Caco-2 (cell line): ENCODE data around the gene COL4A4. TPM values are rescaled to one million over a fixed set of nuclear protein-coding genes. Genes with fewer than 3 reads are reported as not detected.

Experiments
- BruUV-seq: library from RNA; stranded (reverse); fragments of 400-500 nt; replicated peaks from 2 replicates; lab custom pipeline; 2021; lab: Mats Ljungman, UMichigan
- CTCF ChIA-PET: fragments of 300-600 bp; sonication (Branson Sonifier 250); formaldehyde crosslinking; loops from one replicate; lab custom pipeline; 2022; ENCODE audit warnings: antibody characterized with exemption; lab: Charles Lee
- POLR2A ChIA-PET: fragments of 300-600 bp; sonication (Branson Sonifier 250); formaldehyde crosslinking; loops from one replicate; lab custom pipeline; 2022; ENCODE audit warnings: antibody characterized with exemption; lab: Charles Lee
- DNase-seq, 2 experiments: peaks; one replicate each; pipeline versions ENCODE4 v3.0.0 to v3.0.0-alpha.2; 2020 to 2022
- H3K27me3 ChIP-seq: replicated peaks from 2 replicates; pipeline ENCODE4 v1.6.0; 2011; ENCODE audit warnings: low read length; ENCODE audit not compliant: control insufficient read depth, insufficient read depth
- H3K36me3 ChIP-seq: 2 replicates; pipeline ENCODE4 v1.5.1; 2011; ENCODE audit warnings: low read length; ENCODE audit not compliant: control insufficient read depth, insufficient read depth
- H3K4me1 ChIP-seq: fragments of 250-450 bp; sonication (Bioruptor Pico); 2 replicates; pipeline ENCODE4 v1.5.1; 2020; ENCODE audit warnings: mild to moderate bottlenecking
- H3K4me3 ChIP-seq: 2 replicates; pipeline ENCODE4 v1.5.1; 2011; ENCODE audit warnings: low read depth, mild to moderate bottlenecking, control low read depth, low read length
- H3K9me3 ChIP-seq: fragments of 250-450 bp; sonication (Bioruptor Pico); 2 replicates; pipeline ENCODE4 v1.5.1; 2020; ENCODE audit warnings: mild to moderate bottlenecking, moderate library complexity
- H3K27ac Mint-ChIP-seq: one replicate; pipeline ENCODE4 v1.8.0; 2022; ENCODE audit warnings: mixed read lengths; ENCODE audit not compliant: unreplicated experiment
- H3K27me3 Mint-ChIP-seq: one replicate; pipeline ENCODE4 v1.8.0; 2022; ENCODE audit warnings: mixed read lengths; ENCODE audit not compliant: insufficient read depth, unreplicated experiment
- H3K36me3 Mint-ChIP-seq: one replicate; pipeline ENCODE4 v1.8.0; 2022; ENCODE audit warnings: mild to moderate bottlenecking, mixed read lengths; ENCODE audit not compliant: insufficient read depth, unreplicated experiment
- H3K4me1 Mint-ChIP-seq: one replicate; pipeline ENCODE4 v1.8.0; 2022; ENCODE audit warnings: low read depth, mixed read lengths; ENCODE audit not compliant: unreplicated experiment
- H3K4me3 Mint-ChIP-seq: one replicate; pipeline ENCODE4 v1.8.0; 2022; ENCODE audit warnings: mild to moderate bottlenecking, moderate library complexity, mixed read lengths; ENCODE audit not compliant: unreplicated experiment
- H3K9me3 Mint-ChIP-seq: one replicate; pipeline ENCODE4 v1.8.0; 2022; ENCODE audit warnings: mixed read lengths; ENCODE audit not compliant: unreplicated experiment
- CTCF ChIP-seq, 2 experiments: fragments of 200-600 bp in 1 of 2; IDR thresholded peaks; 1 replicate in 1 of 2; 2 replicates in 1 of 2; pipeline versions ENCODE4 v1.5.1 to v1.8.0; 2011 to 2022; ENCODE audit warnings: antibody characterized with exemption in 1 of 2, control low read depth in 1 of 2, inconsistent platforms in 1 of 2, low read depth in 1 of 2, low read length in 1 of 2, mild to moderate bottlenecking in 1 of 2, moderate library complexity in 1 of 2; ENCODE audit not compliant: insufficient read depth in 1 of 2, severe bottlenecking in 1 of 2, unreplicated experiment in 1 of 2
- intact Hi-C: fragments of 100-400 bp; cut with micrococcal nuclease; formaldehyde crosslinking; loops from one replicate; pipeline ENCODE4 v1.10.0; 2022; ENCODE audit not compliant: unreplicated experiment
- total RNA-seq: library from RNA; stranded (reverse); gene quantifications from 2 replicates; pipeline ENCODE4 v1.2.3, GENCODE V29; 2022

COL4A4 gene
- total RNA-seq, 1 experiment from 2014 or later: 8.7 TPM

GRCh38 chr2:226965376-226965775 is 198.6 kb downstream of the COL4A4 start:
- ChIA-PET POLR2A (no interaction called here), CTCF (no interaction called here)
- Mint-ChIP-seq H3K27me3 (no peaks in the 10 kb centered on the region), H3K4me1 (no peaks in the 10 kb centered on the region), H3K27ac (no peak overlapping the region), H3K36me3 (no peaks in the 10 kb centered on the region), H3K9me3 (no peaks in the 10 kb centered on the region), H3K4me3 (no peak overlapping the region)
- no peaks in the 10 kb centered on the region for H3K9me3 ChIP-seq
- no peaks in the 10 kb centered on the region for H3K27me3 ChIP-seq
- intact Hi-C loops: no loop called here
- peaks cover 6% of the 10 kb centered on the region for H3K4me1 ChIP-seq
- TF ChIP-seq CTCF (IDR thresholded peaks at IDR 0.05; ENCODE audit: insufficient read depth in 1 of 2, low read depth in 1 of 2, low read length in 1 of 2, severe bottlenecking in 1 of 2, unreplicated experiment in 1 of 2): no peak
- no peak for DNase-seq
- H3K36me3 ChIP-seq: no peaks in the 10 kb centered on the region
- H3K4me3 ChIP-seq: no peak overlapping the region
- no TSS peak for BruUV-seq

- H3K27ac Mint-ChIP-seq: no peak overlapping the region
- BruUV-seq: no TSS peak
- H3K36me3 Mint-ChIP-seq: no peaks in the 10 kb centered on the region
- intact Hi-C loops: no loop called here
- H3K4me3 Mint-ChIP-seq: no peak overlapping the region
- no peak for DNase-seq
- peaks cover 6% of the 10 kb centered on the region for H3K4me1 ChIP-seq
- no peaks in the 10 kb centered on the region for H3K4me1 Mint-ChIP-seq
- no peaks in the 10 kb centered on the region for H3K27me3 Mint-ChIP-seq
- H3K27me3 ChIP-seq: no peaks in the 10 kb centered on the region
- POLR2A ChIA-PET: no interaction called here
- no peaks in the 10 kb centered on the region for H3K9me3 ChIP-seq
- no peaks in the 10 kb centered on the region for H3K36me3 ChIP-seq
- no peak overlapping the region for H3K4me3 ChIP-seq
- CTCF ChIA-PET: no interaction called here
- peaks cover 9% of the 10 kb centered on the region for H3K9me3 Mint-ChIP-seq
- TF ChIP-seq CTCF (IDR thresholded peaks at IDR 0.05; ENCODE audit: insufficient read depth in 1 of 2, low read depth in 1 of 2, low read length in 1 of 2, severe bottlenecking in 1 of 2, unreplicated experiment in 1 of 2): no peak
Observed at GRCh38 chr2:226963528-226963927, 200.5 kb downstream of the COL4A4 start.

- CTCF ChIA-PET: no interaction called here
- no peak overlapping the region for H3K4me3 ChIP-seq
- intact Hi-C loops: no loop called here
Observed at GRCh38 chr2:226962176-226962773, 201.7 kb downstream of the COL4A4 start.

More at GRCh38 chr2:226962176-226962773, 201.7 kb downstream of the COL4A4 start:
- H3K4me1 ChIP-seq: peaks cover 6% of the 10 kb centered on the region
- H3K9me3 ChIP-seq: no peaks in the 10 kb centered on the region
- Mint-ChIP-seq H3K4me3 (no peak overlapping the region), H3K36me3 (no peaks in the 10 kb centered on the region), H3K27ac (no peak overlapping the region), H3K9me3 (peaks cover 9% of the 10 kb centered on the region), H3K4me1 (no peaks in the 10 kb centered on the region), H3K27me3 (no peaks in the 10 kb centered on the region)
- no peaks in the 10 kb centered on the region for H3K27me3 ChIP-seq
- no peak for TF ChIP-seq CTCF (IDR thresholded peaks at IDR 0.05; ENCODE audit: insufficient read depth in 1 of 2, low read depth in 1 of 2, low read length in 1 of 2, severe bottlenecking in 1 of 2, unreplicated experiment in 1 of 2)
- DNase-seq: no peak
- no peaks in the 10 kb centered on the region for H3K36me3 ChIP-seq
- no TSS peak for BruUV-seq
- POLR2A ChIA-PET: no interaction called here
